Renal pelvis (tissue), 4 donors: ENCODE results near the gene OFD1. TPM values are rescaled to one million over a fixed set of nuclear protein-coding genes. Genes with fewer than 3 reads are reported as not detected.
A peak's percentile ranks its signal among the peaks of the same experiment; 100 is the strongest.

Experiments
- DNase-seq: peaks from one replicate; pipeline ENCODE4 v3.0.0-alpha.2; 2013
- polyA plus RNA-seq, 3 donors: library from polyadenylated mRNA; unstranded; fragments of 120-200 nt; gene quantifications; one replicate each; pipeline ENCODE4 v1.2.1, GENCODE V29; 2013; ENCODE audit not compliant: insufficient read length in 3 of 3

OFD1 gene
- polyA plus RNA-seq, 3 donors: 36.3 to 71.2 (median 48.1) TPM

- DNase-seq: no peak
Observed at GRCh38 chrX:13790206-13791131, 55.9 kb downstream of the OFD1 start.

GRCh38 chrX:13791145-13791544 lies 56.6 kb downstream of the OFD1 start:
- DNase-seq: no peak

GRCh38 chrX:13791559-13791958 lies 57.0 kb downstream of the OFD1 start:
- no peak for DNase-seq

- no peak for DNase-seq
Observed at GRCh38 chrX:13793897-13794296, 59.3 kb downstream of the OFD1 start.

DNA sequence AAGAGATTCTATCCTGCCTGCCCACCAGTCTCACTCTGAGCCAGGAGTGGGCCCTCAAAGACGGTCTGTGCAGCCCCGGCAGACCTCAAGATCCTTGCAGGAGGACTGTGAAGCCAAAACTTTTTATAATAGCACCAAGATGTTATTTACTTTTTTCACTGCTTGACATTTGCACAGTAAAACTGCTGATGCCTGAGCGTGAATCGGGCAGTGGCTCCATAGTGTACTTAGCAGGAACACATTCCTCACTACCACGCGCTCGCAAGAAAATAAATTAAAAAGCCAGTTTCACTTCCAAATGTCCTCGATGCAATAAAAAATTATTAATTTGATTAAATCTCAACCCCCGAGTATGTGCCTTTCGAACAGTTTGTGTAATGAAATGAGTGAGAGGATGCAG lies 59.9 kb downstream of the OFD1 start:
- DNase-seq: no peak

GRCh38 chrX:13797512-13797911 lies 63.0 kb downstream of the OFD1 start:
- DNase-seq: no peak

DNA sequence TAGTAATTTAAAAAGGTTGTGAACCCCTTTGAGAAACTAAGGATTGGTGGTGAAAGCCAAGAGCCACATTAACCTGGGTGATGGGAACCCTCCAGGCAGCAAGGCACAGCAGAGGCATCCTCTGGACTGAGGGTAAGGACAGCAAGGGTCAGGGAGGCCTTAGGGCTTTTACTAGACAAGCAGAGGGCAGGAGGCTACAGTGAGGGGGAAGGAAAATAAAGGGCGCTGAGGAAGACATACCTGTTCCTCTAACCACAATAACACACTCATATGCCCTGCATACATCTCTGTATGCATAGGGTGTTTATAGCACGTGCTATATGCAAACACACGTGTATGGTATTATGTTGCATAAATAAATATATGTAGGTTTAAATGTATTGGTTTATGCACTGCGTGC lies 63.6 kb downstream of the OFD1 start:
- no peak for DNase-seq

- no peak for DNase-seq
Observed at GRCh38 chrX:13803116-13803515, 68.6 kb downstream of the OFD1 start.

DNA sequence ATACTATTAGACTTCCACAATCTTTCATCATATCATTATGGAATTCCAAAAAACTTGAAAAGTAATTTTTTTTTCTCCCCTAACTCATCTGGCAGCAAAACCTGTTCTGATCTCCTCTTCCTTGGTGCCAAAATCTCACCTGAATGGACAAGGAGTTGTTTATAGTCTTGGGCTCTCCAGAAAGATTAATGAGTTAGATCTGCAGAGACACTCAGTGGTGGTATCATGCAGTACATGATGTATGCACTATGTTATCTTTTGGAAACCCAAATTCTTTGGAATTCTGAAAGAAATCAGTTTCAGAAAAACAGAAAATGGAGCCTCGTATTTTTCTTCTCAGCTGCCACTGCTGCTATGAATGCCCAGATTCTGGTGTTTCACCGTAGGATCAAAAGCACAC lies 70.7 kb downstream of the OFD1 start:
- DNase-seq: no peak

GRCh38 chrX:13808293-13808692 lies 73.7 kb downstream of the OFD1 start:
- no peak for DNase-seq

DNA sequence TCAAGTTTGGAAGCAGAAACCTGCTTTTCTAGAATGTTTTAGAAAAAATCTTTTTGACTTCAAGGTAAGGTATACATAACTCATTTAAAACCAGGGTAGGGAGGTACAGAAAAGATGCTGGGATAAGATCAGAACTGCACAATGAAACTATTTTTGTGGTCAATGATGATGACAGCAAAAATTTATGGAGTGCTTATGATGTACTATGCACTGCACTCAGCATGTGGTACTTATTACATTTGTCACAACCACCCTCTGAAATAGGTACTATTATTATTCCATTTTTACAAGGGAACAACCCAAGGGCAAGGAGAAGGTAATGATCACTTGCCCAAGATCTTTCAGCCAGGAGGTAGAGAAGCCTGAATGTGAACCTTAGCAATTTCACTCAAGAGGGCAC lies 74.3 kb downstream of the OFD1 start:
- no peak for DNase-seq

- DNase-seq: no peak
Observed at GRCh38 chrX:13815664-13816063, 81.1 kb downstream of the OFD1 start.

DNA sequence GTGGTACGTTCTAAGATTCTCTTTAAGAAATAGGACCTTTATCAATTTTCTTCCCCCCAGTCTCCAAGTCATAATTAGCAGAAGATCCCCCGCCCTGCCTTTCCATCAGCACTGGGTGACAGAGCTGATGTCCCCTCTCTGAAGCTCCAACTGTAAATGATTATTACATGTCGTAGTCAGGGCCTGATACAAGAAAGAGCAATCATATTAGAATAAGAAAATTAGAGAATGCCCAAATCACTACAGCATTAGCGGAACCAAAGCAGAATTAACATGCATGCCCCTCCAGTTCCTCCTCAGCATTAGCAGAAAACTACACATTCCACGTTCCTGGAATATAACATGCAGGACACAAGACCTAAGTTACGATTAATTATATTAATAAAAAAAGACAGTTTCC lies 81.6 kb downstream of the OFD1 start:
- DNase-seq: no peak

GRCh38 chrX:13816643-13817627 lies 82.4 kb downstream of the OFD1 start, which contains the start of gene GPM6B:
Gene GPM6B (minus strand): TSS chrX:13817093. CDS start chrX:13816904, 189 bp downstream.
- peak; percentile 5 for DNase-seq

Other genes starting within 250 kb of the OFD1 start
- gene EGFL6, start 165.1 kb upstream of the OFD1 start, polyA plus RNA-seq: 10 to 100 TPM; 17.0 to 19.8 (median 17.6) TPM
- 1 to 10 TPM; 4.8 to 7.1 (median 6.0) TPM for gene TCEANC, start 81.6 kb upstream of the OFD1 start, polyA plus RNA-seq
- 10 to 100 TPM; 23.2 to 24.9 (median 24.3) TPM for gene RAB9A, start 45.6 kb upstream of the OFD1 start, polyA plus RNA-seq
- gene TRAPPC2, start 128 bp upstream of the OFD1 start, polyA plus RNA-seq: 10 to 100 TPM; 12.4 to 28.6 (median 19.8) TPM
- 10 to 100 TPM; 19.2 to 23.0 (median 21.4) TPM for gene GPM6B, start 82.3 kb downstream of the OFD1 start, polyA plus RNA-seq